Measurements from ENCODE around the gene ZNF423. TPM values are rescaled to one million over a fixed set of nuclear protein-coding genes. Genes with fewer than 3 reads are reported as not detected.

ZNF423 gene
- total RNA-seq, 4 donors from 2014 or later: 1.4 to 20.6 (median 4.7) TPM

- Histone ChIP-seq H3K27me3 (no peaks in the 10 kb centered on the region), H3K4me3 (no peak overlapping the region), H3K9me3 (no peaks in the 10 kb centered on the region), H3K4me1 (peaks cover 0 to 7% (median 3%) of the 10 kb centered on the region in 4 donors), H3K27ac (no peak overlapping the region), H3K36me3 (no peaks in the 10 kb centered on the region)
- TF ChIP-seq POLR2A (IDR thresholded peaks at IDR 0.05) (no peak), CTCF (IDR thresholded peaks at IDR 0.05) (no peak)
- peak in 2 of 3 donors; percentile 26 to 39 for DNase-seq
Observed at GRCh38 chr16:49493836-49494235, 362.1 kb downstream of the ZNF423 start.

- H3K36me3 ChIP-seq: no peaks in the 10 kb centered on the region
- no peaks in the 10 kb centered on the region for H3K9me3 ChIP-seq
- H3K27me3 ChIP-seq: no peaks in the 10 kb centered on the region
- H3K27ac ChIP-seq: no peak overlapping the region
- peaks cover 0 to 7% (median 3%) of the 10 kb centered on the region in 4 donors for H3K4me1 ChIP-seq
- no peak overlapping the region for H3K4me3 ChIP-seq
- DNase-seq: peak in 2 of 3 donors; percentile 34 to 46
- TF ChIP-seq POLR2A (IDR thresholded peaks at IDR 0.05): no peak
- no peak for TF ChIP-seq CTCF (IDR thresholded peaks at IDR 0.05)
Observed at GRCh38 chr16:49492896-49493626, 362.9 kb downstream of the ZNF423 start.

GRCh38 chr16:49491771-49492761, 363.8 kb downstream of the ZNF423 start:
- TF ChIP-seq CTCF (IDR thresholded peaks at IDR 0.05) (peak; percentile 50 to 83 (median 63)), POLR2A (IDR thresholded peaks at IDR 0.05) (no peak)
- peak overlapping the region in 2 of 4 donors; percentile 32 to 36 for H3K4me3 ChIP-seq
- H3K4me1 ChIP-seq: peaks cover 0 to 7% (median 3%) of the 10 kb centered on the region in 4 donors
- no peaks in the 10 kb centered on the region for H3K27me3 ChIP-seq
- peak overlapping the region in 1 of 4 donors; percentile 10 for H3K27ac ChIP-seq
- no peaks in the 10 kb centered on the region for H3K9me3 ChIP-seq
- peak in 2 of 3 donors; percentile 56 to 60 for DNase-seq
- no peaks in the 10 kb centered on the region for H3K36me3 ChIP-seq

GRCh38 chr16:49491106-49491670, 364.7 kb downstream of the ZNF423 start:
- no peak overlapping the region for H3K4me3 ChIP-seq
- no peaks in the 10 kb centered on the region for H3K9me3 ChIP-seq
- peak in 1 of 3 donors; percentile 14 for DNase-seq
- H3K4me1 ChIP-seq: peaks cover 0 to 7% (median 3%) of the 10 kb centered on the region in 4 donors
- H3K27me3 ChIP-seq: no peaks in the 10 kb centered on the region
- TF ChIP-seq CTCF (IDR thresholded peaks at IDR 0.05): no peak
- H3K27ac ChIP-seq: no peak overlapping the region
- no peaks in the 10 kb centered on the region for H3K36me3 ChIP-seq

GRCh38 chr16:49490321-49490705, 365.6 kb downstream of the ZNF423 start:
- Histone ChIP-seq H3K27me3 (no peaks in the 10 kb centered on the region), H3K4me1 (peaks cover 0 to 7% (median 3%) of the 10 kb centered on the region in 4 donors), H3K9me3 (no peaks in the 10 kb centered on the region), H3K36me3 (no peaks in the 10 kb centered on the region), H3K27ac (no peak overlapping the region), H3K4me3 (no peak overlapping the region)
- DNase-seq: no peak
- no peak for TF ChIP-seq CTCF (IDR thresholded peaks at IDR 0.05)
- TF ChIP-seq POLR2A (IDR thresholded peaks at IDR 0.05): no peak

All from Peyer's patch (tissue), 4 donors.